Testis (tissue), 2 donors: ENCODE data around the gene CYP4V2.

Experiments
- CTCF ChIP-seq, 3 experiments: fragments of 450-650 bp in 2 of 3; fragments of 200-600 bp in 1 of 3; sonication (generic) in 1 of 3; IDR thresholded peaks; one replicate each; pipeline ENCODE4 v1.5.1; 2016 to 2019; ENCODE audit warnings: antibody characterized with exemption in 3 of 3, mild to moderate bottlenecking in 2 of 3, moderate library complexity in 1 of 3
- POLR2A ChIP-seq: fragments of 450-650 bp; IDR thresholded peaks from one replicate; pipeline ENCODE4 v1.6.1; 2017; ENCODE audit warnings: antibody characterized with exemption, mild to moderate bottlenecking, moderate library complexity

DNA sequence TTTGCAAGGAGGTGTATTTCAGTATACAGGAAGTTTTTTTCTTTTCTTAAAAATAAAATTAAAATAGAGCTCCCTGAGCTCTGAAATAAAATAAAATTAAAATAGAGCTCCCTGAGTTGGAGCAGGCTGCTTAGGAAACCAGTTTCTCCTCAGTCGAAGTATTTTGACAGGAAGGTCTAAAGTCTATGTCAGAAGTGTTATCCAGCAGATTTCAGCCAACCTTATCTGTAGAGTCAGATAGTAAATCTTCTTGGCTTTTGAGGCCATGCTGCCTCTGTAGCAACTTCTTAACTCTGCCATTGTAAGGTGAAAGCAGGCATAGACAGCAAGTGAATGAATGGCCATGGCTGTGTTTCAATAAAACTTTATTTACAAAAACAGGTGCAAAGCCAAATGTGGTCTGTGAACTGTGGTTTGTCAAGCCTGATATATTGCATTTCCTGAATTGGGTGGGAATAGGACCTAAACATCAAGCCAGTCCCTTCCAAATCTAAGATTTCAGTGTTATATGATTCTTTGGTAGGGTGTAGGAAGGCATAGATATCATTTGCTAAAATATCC, 26.4 kb downstream of the CYP4V2 start:
- TF ChIP-seq CTCF (IDR thresholded peaks at IDR 0.05) (no peak), POLR2A (no peak)
